DLD1 (cell line): Measurements from ENCODE around the gene HBA2.
"Not testable (repeated sequence)": the region's sequence is repeated elsewhere in the genome, so short reads cannot be mapped to it uniquely, and the experiment has no call there.

ENCODE experiments used
- in situ Hi-C: cut with HindIII; loops from 2 replicates; pipeline ENCODE4 v1.10.0; 2017; ENCODE audit warnings: low sequenced_read_pairs

HBA2 gene

DNA sequence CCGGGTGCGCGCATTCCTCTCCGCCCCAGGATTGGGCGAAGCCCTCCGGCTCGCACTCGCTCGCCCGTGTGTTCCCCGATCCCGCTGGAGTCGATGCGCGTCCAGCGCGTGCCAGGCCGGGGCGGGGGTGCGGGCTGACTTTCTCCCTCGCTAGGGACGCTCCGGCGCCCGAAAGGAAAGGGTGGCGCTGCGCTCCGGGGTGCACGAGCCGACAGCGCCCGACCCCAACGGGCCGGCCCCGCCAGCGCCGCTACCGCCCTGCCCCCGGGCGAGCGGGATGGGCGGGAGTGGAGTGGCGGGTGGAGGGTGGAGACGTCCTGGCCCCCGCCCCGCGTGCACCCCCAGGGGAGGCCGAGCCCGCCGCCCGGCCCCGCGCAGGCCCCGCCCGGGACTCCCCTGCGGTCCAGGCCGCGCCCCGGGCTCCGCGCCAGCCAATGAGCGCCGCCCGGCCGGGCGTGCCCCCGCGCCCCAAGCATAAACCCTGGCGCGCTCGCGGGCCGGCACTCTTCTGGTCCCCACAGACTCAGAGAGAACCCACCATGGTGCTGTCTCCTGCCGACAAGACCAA, at the start of gene HBA2:
HBA2 (plus strand) TSS at position 503 of the 568 bp plus-strand sequence; CDS start at position 540, 37 bp downstream.
- in situ Hi-C loops: not testable (repeated sequence)

GRCh38 chr16:123558-124350, 48.9 kb upstream of the HBA2 start:
- in situ Hi-C loops: not testable (repeated sequence)

- in situ Hi-C loops: no loop called here
These were observed 47.7 kb upstream of the HBA2 start for GRCh38 chr16:125011-125410.

DNA sequence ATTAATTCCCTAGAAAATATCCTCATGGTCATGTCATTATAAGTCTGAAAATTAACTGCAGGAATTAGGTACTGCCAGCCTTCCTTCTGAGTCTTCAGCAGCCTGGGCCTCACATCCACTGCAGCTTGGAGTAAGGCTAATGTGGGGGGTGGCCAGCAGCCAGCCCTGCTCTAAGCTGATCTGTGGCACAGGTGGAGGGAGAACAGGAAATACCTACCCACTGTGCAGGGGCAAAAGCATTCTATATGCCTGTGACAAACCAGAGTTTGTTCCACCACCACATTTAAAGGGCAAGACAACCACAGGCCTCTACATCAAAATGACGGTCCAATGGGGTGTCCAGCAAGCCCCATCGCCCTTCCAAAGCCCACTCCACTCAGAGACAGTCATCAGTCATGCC, 43.6 kb upstream of the HBA2 start:
- in situ Hi-C loops: no loop called here

GRCh38 chr16:130533-131173, 42.0 kb upstream of the HBA2 start:
- in situ Hi-C loops: no loop called here

- in situ Hi-C loops: no loop called here
These were observed 40.6 kb upstream of the HBA2 start for GRCh38 chr16:132120-132519.

DNA sequence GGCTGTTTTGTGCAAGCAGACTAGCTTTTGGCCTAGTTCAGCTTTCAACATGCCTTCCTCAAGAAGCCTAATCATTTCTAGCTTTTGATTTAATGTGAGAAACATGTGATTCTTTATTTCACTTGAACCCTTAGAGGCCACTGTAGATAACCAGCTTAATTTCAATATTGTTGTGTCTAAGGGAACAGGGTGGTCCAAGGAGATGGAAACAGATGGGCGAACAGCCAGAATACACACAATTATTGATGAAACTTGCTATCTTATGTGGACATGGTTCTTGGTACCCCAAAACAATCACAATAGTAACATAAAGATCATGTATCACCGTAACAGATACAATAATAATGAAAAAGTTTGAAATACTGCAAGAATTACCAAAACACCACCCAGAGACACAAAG, 39.0 kb upstream of the HBA2 start:
- in situ Hi-C loops: no loop called here

DNA sequence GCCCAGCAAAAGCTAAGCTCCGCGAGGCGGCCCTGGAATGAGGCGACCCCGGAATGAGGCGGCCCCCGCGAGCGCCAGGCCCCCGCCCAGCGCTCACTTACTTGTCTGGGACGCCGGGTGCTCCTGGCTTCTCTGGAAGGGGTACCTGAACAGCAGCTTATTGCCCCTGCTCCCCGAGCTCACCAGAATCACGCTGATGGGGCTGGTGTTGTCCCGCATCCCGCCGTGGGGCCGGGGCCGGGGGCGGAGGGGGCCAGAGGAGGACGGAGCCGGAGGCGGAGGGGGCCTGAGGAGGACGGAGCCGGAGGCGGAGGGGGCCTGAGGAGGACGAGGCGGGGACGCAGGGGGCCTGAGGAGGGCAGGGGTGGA, 34.6 kb upstream of the HBA2 start:
- in situ Hi-C loops: no loop called here

- in situ Hi-C loops: no loop called here
These were observed 32.4 kb upstream of the HBA2 start for GRCh38 chr16:140175-140857.

GRCh38 chr16:142405-142967, 30.2 kb upstream of the HBA2 start:
- in situ Hi-C loops: no loop called here

- in situ Hi-C loops: no loop called here
These were observed 29.6 kb upstream of the HBA2 start for GRCh38 chr16:143047-143446.

- in situ Hi-C loops: no loop called here
These were observed 29.2 kb upstream of the HBA2 start for GRCh38 chr16:143456-143855.

- in situ Hi-C loops: no loop called here
These were observed 27.9 kb upstream of the HBA2 start for GRCh38 chr16:144797-145252.

DNA sequence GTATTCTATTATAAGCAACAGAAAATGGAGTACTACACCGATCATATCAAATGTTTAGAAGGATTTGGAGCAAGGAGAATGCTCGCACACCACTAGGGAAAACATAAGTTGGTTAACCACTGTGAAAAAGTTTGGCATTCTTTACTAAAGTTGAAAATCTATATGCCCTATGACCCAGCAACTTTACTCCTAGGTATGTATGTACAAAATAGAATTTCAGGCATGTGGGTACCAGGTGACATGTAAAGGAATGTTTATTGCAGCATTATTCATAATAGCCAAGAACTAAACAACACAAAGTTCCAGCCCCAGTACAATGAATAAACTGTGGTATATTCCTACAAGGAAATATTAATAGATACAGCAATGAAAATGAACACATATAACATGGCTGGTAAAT, 26.0 kb upstream of the HBA2 start:
- in situ Hi-C loops: no loop called here

- in situ Hi-C loops: no loop called here
These were observed 23.5 kb upstream of the HBA2 start for GRCh38 chr16:149024-149660.

DNA sequence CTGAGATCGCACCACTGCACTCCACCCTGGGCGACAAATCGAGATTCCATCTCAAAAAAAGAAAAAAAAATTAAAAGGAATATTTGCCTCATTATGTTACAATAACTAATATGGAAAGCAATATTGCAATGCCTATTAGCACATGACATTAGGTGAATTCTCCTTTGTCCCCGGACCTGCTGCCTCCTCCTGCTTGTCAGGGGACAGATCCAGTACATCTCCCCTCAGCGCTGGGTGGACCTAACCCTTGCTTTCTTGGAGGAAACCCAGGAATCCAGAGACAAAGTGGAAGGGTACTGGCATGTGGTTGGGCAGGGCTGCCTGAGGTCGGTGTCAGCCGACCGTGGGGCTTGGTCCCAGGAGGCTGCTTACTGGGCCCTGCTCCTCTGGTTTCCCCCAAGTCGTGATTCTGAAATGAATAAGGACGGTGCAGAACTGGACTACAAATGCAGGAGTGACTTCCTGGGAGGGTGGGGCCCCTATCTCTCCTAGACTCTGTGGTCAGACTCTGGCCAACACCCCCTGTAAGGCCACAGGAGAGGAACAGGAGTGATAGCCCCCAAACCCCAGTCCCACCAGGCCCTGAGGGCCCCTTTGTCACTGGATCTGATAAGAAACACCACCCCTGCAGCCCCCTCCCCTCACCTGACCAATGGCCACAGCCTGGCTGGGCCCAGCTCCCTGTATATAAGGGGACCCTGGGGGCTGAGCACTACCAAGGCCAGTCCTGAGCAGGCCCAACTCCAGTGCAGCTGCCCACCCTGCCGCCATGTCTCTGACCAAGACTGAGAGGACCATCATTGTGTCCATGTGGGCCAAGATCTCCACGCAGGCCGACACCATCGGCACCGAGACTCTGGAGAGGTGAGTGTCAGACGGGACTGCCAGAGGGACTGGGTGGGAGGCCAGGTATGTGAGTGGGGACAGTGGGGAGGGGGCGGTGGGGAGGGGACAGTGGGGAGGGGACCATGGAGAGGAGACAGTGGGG, 20.2 kb upstream of the HBA2 start, which contains the start of gene HBZ:
HBZ (plus strand) TSS at position 504 of the 988 bp plus-strand sequence; CDS start at position 770, 266 bp downstream.
- in situ Hi-C loops: no loop called here

DNA sequence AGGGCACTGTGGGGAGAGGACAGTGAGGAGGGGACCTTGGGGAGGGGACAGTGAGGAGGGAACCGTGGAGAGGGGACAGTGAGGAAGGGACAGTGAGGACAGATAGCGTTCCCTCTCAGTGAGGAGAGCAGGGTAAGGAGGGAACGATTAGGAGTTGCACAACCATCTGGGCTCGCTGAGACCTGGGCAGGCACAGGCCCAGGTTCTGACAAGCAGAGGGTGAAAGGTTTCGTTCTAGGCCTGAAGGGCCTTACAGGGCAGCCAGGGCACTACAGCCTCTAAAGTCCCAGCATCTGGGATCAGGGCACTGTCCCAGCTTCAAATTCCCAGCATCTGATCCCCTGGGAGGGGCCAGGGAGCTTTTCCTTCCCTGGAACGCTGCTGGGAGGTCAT, 19.6 kb upstream of the HBA2 start:
- in situ Hi-C loops: not testable (repeated sequence)

- in situ Hi-C loops: not testable (repeated sequence)
These were observed 19.0 kb upstream of the HBA2 start for GRCh38 chr16:153550-154216.
